HG03045 (cell line): ENCODE data around the gene MEF2A.

Experiments used
- ATAC-seq: cut with Tn5 transposase; IDR thresholded peaks from one replicate; pipeline ENCODE4 v1.9.1; 2021; ENCODE audit warnings: mild to moderate bottlenecking, moderate library complexity; ENCODE audit not compliant: unreplicated experiment

Gene MEF2A

DNA sequence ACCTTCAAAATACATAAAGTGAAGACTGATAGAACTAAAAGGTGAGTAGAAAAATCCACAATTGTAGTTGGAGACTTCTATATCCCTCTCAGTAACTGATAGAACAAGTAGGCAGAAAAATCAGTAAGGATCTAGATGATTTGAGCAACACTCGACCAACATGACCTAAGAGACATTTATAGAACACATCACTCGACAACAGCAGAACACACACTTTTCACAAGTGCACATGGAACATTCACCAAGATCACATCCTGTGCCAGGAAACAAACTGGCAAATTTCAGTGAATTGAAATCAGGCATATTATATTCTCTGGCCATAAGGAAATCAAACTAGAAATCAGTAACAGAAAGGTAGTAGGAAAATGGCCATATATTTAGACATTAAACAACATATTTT, 130.3 kb downstream of the MEF2A start:
- ATAC-seq: no peak

DNA sequence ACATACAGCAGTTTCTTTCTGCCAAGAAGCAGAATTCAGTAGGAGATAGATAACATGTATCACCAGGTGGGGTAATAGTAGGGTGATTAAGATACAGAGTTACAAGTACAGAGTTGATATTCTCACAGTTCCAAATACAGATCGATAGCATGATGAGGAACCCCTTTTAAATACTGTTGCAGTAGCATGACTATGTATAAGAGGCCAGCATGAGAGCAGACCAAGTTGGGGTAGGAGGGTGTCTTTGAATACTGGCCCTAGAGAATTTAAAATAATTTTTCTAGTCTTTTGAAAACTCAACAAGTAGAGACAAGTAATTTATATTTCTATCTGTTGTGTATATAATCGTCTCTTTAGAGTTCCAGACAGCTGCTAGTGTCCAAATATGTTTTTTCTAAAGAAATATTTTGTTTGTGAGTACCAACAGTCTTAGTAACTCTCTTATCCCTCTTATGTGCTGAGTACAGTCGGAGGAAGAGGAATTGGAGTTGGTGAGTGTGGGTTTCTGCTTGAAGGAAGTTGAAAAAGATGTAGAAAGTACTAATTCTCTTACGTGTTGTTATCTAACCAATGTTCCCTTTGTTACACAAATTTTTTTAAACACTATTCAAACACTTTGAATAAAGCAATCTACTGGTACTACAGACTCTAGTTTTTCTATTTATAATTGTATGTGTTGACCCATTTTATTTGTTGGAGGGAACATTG, 137.3 kb downstream of the MEF2A start:
- ATAC-seq: no peak

DNA sequence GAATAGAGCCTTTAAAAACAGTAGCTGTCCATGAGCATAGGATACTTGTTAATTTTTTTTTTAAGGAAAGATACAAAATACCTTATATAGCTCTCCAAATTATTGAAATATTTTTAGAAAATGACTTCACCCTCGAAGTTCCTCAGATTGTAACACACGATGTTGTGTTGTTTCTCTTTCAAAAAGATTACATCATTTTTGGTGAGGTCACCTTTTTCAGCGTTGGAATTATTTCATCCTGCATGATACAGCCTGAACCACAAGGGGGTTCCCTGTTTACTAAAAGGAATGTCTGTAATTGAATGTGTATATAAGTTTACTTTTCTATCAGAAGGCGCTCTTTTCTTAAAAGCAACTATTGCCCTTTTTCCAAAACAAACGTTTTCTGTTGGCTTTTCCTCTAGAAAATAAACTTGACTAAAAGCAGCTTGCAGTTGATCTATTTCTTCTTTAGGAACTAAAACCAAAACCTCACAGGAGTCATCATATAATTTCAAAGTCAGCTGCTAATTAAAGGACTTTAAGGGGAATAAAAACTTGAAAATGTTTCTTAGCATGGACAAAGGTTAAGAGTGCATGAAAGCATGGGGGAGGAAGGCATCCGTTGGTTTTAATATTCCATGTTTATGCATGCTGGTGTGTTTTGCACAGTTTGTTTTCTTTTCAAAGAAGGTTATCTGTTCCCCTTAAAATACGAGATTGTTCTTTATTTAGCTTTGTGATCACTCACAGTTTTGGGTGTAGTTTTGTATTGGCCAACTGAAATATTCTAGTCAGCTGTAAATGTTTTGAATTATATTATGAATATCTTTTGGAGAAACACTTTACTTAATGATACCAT, 138.0 kb downstream of the MEF2A start:
- peak; percentile 60 for ATAC-seq

DNA sequence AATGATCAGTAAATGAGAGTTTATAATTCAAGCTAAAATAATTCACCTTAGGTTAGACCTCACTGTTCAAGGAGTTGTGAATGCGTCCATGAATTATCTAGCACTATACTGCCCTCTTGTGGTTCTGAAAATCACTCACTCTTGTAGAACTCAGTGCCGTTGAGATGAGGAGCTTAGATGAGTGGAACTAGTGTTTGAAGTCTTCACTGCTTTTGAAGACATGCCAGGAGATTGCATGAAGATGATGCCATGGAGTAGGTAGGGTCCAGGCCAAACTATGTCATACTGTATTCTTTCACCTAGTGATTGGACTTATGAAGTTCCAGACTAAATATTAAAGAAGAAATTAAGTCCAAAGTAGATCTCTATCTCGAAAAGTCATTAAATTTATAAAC, 138.7 kb downstream of the MEF2A start:
- ATAC-seq: peak; percentile 43

DNA sequence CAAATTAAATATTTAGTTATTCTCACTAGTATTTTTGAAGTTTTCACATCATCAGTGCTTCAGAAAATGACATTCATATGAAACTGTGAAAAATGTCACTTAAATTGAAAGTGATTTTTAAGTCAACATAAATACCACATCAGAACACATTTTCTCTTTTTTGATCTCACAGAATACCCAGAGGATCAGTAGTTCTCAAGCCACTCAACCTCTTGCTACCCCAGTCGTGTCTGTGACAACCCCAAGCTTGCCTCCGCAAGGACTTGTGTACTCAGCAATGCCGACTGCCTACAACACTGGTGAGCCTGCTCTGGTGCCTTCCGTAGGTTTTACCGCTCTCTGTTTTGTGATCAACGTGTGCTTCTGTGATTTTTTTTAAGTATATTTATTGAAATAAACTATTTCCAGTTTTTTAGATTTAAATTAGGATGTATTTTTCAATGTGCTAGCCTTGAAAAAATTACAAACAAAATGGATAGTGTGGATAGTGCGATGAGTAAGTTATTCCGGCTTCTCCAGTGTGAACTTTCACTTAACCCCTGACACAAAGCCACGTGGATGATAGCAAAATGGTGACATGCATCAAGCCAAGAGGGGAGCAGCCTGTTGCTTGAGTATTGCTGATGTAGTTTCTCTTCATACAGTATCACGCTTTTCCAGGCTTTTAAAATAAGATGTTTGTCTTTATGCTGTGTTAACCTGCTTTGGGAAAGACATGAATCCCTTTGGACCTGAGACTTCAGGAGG, 140.9 kb downstream of the MEF2A start:
- ATAC-seq: no peak

DNA sequence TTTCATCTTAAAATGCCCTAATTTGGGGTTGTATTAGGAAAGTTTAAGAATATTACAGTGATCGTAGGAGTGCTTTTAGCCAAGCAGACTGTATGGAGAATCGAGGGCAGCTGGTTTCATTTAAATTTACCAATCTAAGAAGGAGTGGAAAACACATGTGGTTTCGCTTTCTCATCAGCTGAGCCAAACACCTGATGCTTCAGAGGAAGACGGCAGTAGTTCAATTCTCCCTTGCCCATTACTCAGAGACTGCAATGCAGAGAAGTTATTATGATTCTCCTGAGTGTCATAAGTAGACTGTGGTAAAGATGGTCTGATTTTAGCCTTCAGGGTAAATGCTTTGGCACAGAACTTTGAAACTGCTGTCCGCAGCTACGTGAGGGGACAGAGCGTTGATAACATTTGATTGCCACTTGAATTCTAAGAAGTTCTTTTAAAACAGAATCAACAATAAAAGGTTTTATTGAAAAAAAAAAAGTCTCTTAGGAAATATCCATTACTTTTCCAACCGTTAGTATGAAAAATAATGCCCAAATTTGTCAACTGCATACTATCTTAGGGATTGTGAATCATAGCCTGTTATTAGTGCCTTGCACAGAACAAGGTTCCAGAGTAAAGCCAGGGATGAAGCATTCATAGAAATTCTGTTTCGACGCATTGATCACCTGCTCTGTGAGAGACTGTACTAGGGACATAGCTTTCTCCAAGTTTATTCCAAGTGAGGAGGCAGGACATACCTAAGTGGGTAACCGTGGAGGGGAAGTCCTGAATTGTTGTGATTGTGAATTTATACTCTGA, 141.9 kb downstream of the MEF2A start:
- no peak for ATAC-seq

DNA sequence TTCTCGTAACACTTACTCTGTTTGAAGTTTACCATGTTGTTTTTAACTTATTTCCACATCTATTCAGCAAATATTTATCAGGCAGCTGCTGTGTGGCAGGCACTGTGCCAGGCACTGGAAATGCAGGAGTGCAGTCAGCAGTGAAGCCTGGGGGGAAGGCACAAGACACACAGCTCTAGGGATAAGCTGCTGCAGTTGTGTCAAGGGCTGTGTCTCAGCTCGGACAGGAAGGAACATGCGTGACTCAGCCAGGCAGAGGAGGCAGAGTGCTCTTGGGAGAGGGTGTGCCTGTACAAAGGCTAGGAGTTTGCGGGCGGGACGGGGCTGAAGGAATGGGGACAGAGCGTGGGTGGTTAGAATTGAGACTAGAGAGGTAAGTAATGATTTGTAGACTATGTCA, 142.8 kb downstream of the MEF2A start:
- no peak for ATAC-seq

DNA sequence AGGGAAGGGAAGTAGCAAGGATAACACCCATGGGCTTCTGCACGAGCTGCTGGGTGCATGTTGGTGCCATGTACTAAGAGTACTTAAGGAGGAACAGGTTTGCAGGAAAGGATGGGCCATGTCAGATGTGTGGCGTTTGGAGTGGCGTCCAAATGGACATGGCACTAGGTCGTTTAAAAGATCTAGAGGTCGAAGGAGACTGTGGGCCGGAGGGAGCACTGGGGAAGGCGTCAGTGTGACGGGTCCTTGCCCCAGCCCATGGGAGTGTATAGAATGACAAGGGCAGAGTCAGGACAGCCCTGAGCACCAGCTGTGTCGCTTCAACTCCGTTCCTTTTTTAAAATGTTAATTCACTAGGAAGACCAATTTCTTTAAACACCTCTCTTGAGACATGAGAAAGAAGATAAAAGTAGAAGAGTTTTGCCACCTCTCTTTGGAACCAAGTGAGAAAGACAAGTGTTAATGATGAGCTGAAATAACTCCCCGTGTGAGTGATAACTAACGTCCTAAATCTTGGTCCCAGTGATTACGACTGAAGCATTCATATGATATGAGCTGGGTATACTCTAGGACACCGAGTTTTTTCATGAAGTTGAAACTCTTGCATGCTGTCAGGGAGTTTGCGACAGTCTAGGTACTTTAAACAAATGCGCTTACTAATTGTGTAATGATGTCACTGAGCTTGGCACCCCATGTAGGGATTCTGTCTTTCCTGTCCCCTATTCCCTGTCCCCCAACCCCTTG, 143.6 kb downstream of the MEF2A start:
- no peak for ATAC-seq

DNA sequence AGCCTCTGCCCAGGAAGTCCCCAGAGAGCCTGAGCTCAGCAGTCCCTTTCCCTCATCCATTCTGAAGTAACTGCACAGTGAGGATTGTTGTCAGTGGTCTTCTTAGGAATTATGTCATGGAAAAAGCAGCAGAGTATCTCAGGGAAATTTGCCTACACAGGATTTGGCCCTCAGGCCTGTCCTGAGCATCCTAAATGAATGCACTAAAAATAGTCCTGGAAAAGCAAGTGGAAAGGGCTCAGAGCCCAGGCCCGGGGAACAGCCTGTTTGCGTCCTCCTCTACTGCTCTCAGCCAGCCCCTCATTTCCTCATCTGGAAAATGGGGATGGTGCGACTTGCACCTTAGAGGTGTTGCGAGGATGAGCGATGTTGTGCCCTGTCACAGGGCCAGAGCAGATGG, 145.8 kb downstream of the MEF2A start:
- ATAC-seq: no peak

DNA sequence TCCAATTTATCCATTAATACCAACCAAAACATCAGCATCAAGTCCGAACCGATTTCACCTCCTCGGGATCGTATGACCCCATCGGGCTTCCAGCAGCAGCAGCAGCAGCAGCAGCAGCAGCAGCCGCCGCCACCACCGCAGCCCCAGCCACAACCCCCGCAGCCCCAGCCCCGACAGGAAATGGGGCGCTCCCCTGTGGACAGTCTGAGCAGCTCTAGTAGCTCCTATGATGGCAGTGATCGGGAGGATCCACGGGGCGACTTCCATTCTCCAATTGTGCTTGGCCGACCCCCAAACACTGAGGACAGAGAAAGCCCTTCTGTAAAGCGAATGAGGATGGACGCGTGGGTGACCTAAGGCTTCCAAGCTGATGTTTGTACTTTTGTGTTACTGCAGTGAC, 146.6 kb downstream of the MEF2A start:
- no peak for ATAC-seq

DNA sequence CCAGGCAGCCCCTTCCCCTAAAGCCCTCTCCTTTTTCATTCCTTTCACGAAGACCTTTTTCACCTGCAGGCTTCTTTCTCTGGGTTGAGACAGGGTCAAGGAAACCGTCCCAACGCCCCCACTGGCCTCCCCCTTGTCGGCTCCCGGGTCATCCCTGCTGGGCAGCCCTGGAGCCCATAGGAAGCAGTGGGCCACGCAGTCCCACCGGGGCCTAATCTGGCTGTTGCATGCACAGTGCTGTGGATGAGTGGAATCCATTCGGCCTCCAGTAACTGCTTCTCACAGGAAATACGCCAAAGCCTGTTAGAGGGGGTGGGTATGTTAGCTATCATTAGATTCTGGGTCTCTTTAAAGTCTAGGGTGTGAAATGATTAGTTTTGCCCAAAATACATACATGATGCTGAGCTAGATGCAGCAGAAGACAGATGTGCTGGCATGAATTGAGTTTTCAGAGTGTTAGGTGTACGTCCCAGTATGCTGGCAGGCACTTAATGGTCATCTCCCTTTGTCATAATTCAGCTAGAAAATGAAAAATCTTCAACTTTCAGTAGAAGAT, 150.8 kb downstream of the MEF2A start:
- ATAC-seq: no peak

DNA sequence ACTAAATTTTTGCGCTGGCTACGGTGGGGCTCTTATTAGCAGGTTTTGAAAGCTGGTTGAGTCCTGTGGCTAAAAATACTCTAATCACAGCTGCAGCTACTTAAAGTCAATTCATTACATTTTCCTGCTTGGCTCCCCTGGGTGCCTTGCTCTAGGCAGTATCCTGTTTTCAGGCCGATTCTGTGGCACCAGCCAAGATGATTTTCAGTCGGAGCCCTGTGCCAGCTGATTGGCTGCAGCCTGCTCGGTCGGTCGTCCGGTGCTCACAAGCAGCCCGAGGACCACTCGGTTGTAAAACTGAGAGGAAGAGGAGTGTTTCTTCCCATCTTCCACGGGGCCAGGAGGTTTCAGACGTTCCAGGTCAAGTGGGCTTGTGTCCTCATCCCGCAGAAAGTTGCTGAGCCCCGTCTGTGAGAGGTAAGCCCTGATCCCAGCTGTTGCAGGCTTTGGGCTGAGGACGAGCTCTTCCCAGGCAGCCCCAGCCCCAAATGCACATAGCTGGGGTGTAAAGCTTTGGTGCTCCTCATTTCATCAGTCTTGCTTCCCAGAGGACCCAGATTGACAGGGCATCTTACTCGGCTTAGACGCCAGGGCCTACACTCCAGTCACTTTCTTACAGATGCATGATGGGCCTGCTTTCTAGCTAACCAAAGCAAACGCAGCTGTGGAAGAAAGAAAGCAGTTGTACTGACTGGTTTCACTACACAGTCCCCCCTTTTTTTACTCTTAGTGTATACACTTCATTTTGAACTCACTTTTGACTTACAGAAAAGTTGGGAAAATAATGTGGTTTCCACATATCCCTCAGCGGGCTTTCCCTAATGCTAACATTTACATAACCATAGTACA, 151.6 kb downstream of the MEF2A start:
- peak; percentile 39 for ATAC-seq

DNA sequence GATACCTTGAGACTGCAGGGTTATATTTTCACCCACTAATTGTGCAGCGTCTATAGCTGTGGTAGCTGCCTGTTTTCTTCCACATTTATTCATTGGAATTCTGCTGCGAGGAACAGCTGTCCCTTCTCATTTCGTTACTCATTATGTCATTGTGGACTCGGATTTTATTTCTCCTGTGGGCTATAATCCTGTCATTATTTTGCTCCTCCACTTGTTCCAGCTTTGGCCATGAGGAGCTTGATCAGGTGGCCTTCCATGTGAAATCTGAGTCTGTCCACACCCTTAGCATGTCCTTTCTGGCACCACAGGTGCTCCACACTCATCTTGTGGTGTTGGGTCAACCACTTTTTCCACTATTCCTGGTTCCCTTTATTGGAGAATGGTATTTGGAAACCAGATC, 152.6 kb downstream of the MEF2A start:
- ATAC-seq: no peak

DNA sequence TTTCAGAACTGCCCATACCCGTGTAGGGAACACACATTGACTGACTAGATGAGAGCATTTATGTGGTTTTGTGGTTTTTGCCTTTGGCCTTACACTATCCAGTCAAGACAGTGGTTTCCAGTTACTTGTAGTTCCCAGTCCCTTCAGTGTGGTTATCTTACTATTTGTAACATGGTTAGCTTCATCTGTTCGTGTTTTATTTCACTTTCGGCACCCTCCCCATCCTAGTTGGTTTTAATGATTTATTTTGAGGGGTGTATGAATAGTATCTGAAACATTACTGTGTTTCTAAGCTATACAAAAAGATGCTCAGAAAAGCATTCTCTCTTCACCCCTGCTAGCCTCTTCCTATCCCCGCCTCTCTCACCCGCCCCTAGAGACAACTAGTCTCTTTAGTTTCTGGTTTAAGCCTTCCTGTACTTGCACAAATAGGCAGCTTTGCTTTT, 153.3 kb downstream of the MEF2A start:
- ATAC-seq: peak; percentile 79

DNA sequence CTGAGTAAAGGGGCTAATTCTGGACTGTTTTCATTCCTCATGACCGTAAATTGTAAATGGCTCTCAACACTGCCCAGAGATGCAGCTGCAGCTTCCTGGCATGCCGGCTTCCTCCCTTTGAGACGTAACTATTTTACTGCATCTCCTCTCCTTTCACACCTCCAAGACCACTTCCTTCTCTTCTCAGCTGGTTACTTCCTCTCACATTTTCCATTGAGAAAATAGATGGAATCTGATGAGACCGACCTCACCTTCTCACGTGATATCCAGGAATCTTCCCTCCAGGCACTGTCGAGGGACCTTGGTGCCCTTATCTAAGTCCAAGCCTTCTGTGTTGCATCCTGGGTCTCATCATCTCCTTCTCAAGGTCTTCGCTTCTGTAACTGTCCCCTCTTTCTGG, 154.7 kb downstream of the MEF2A start:
- ATAC-seq: no peak

DNA sequence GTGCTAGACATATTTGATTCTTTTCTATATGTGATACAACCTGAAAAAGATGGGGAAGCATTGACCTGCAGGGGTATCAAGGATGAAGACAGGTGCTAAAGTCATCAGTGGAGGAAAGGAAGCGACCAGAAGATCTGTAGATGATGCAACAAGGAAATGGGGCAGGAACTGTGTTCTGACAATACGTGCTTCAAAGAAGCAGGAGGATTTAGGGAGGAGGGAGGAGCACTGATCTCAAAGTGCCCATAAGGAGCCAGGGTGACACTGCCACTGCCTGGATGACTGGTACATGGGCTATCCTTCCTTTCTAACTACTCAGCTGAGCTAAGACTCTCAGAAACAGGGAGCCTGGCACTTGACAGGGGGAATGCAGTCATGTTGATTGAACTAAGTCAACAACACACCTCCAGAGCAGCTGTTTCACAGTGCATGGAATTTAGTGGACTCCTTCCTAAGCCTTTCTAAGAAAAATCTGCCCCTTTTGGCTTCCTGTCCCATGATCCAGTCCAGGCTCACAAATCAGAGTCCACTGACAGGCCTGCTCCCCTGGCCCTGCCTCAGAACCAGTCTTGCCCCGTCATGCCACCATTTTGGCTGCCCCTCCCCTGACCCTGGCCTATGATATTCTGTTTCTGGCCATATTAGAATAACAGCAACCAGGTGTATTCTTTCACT, 155.5 kb downstream of the MEF2A start:
- ATAC-seq: no peak

DNA sequence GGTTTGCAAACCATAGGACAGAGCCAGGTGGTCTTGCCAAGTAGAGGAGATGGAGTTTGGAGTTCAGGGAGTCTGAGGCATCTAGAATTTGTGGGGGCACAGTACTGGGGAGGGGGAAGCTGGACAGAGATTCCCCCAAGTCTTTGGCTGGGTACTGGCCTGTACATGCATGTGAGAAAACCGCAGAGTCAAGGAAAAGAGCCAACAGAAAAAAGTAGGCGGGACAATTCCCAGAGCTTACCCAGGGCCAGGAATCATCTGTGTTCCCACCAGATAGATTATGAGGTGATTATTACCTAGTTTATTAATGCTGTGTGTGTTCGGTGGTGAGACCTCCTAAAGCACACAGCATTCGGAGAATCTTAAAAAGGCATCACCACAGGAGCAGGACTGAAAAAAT, 156.1 kb downstream of the MEF2A start:
- no peak for ATAC-seq

DNA sequence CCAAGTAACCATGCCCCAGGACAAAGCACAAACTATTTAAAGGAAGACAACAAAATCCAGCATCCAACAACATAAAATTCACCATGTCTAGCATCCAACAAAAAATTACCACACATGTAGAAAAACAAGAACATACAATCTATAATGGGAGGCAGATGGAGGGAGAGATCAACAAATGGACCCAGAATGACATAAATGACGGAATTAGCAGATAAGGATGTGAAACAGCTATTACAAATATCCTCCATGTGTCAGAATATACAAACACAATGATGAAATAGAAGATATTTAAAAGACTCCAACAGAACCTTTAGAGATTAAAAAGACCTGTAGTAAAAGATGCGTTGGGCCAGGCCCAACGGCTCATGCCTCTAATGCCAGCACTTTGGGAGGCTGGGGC, 156.6 kb downstream of the MEF2A start:
- ATAC-seq: no peak
